Measurements from ENCODE around the gene DLEU7.

DNA sequence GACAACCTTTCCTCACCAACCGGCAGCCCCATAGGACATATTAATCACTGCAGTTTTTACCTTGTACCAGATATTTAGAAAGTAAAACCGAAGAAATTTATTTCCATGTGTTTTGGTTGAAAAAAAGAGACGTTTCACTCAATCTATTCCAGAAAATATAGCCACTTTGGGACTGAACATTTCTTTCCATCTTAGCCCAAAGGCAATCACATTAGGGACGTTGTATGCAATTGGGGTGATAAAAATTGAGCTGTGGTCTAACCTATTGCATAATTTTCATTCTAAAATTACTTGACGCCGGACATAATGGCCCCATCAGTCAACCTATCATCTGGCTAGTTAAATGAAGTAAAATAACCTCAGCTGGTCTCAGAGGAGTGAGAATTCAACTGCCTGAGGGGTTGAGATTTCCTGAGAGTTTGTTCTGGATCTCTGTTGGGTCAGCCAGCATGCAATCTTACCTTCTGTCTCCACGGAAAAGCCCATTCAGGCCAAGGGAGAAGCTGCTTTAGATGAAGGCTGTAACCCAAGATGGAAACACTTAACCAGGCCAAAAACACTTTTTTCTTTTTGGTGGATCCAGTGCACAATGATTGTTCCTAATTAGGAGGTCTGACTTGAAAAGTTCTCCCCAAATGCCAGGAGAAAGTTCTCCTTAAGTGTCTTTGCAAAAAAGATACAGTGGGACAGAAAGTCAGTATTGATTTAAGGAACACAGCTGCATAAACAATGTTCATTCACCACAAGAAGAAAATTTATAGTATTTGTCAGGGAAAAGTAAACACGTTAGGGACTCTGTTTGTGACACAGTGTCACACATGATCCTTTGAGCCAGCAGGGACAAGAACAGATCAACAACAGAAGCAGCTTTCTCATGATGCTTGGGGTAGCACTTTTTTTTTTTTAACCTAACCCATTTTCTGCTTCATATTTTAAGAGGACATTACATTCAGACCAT is 34.1 kb downstream of the DLEU7 start:
- TF ChIP-seq, protein P1, sequence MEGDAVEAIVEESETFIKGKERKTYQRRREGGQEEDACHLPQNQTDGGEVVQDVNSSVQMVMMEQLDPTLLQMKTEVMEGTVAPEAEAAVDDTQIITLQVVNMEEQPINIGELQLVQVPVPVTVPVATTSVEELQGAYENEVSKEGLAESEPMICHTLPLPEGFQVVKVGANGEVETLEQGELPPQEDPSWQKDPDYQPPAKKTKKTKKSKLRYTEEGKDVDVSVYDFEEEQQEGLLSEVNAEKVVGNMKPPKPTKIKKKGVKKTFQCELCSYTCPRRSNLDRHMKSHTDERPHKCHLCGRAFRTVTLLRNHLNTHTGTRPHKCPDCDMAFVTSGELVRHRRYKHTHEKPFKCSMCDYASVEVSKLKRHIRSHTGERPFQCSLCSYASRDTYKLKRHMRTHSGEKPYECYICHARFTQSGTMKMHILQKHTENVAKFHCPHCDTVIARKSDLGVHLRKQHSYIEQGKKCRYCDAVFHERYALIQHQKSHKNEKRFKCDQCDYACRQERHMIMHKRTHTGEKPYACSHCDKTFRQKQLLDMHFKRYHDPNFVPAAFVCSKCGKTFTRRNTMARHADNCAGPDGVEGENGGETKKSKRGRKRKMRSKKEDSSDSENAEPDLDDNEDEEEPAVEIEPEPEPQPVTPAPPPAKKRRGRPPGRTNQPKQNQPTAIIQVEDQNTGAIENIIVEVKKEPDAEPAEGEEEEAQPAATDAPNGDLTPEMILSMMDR (IDR thresholded peaks at IDR 0.05; ENCODE audit: insufficient read depth, low read depth, low read length): no peak
- no peak for TF ChIP-seq EZH2 (IDR thresholded peaks at IDR 0.05; ENCODE audit: insufficient read depth, low read length)

Measured in astrocyte (in vitro differentiated cells and primary cell).